Nephron progenitor cell (in vitro differentiated cells): ENCODE results near the gene TPM2.

Experiments
- DNase-seq: peaks from one replicate; pipeline ENCODE4 v3.0.0; 2021
- H3K27ac Mint-ChIP-seq: 2 replicates; pipeline ENCODE4 v1.8.0; 2021; ENCODE audit warnings: mild to moderate bottlenecking, moderate library complexity, mixed read lengths
- H3K27me3 Mint-ChIP-seq: 2 replicates; pipeline ENCODE4 v1.8.0; 2021; ENCODE audit warnings: mild to moderate bottlenecking, low read depth, mixed read lengths; ENCODE audit not compliant: poor library complexity
- H3K36me3 Mint-ChIP-seq: 2 replicates; pipeline ENCODE4 v1.8.0; 2021; ENCODE audit warnings: low read depth, mixed read lengths
- H3K4me1 Mint-ChIP-seq: 2 replicates; pipeline ENCODE4 v1.8.0; 2021; ENCODE audit warnings: mixed read lengths
- H3K4me3 Mint-ChIP-seq: 2 replicates; pipeline ENCODE4 v1.8.0; 2021; ENCODE audit warnings: mild to moderate bottlenecking, moderate library complexity, mixed read lengths
- H3K9me3 Mint-ChIP-seq: 2 replicates; pipeline ENCODE4 v1.8.0; 2021; ENCODE audit warnings: mild to moderate bottlenecking, moderate library complexity, mixed read lengths
- CTCF ChIP-seq: fragments of 200-600 bp; sonication (generic); IDR thresholded peaks from 2 replicates; pipeline ENCODE4 v1.5.0; 2021; ENCODE audit warnings: antibody characterized with exemption

TPM2 gene

GRCh38 chr9:35635730-35636129, 54.0 kb downstream of the TPM2 start:
- peaks cover 30% of the 10 kb centered on the region for H3K4me1 Mint-ChIP-seq
- no peak for DNase-seq
- H3K36me3 Mint-ChIP-seq = peaks cover 21% of the 10 kb centered on the region
- peaks cover 19% of the 10 kb centered on the region for H3K27me3 Mint-ChIP-seq
- H3K9me3 Mint-ChIP-seq = peaks cover 22% of the 10 kb centered on the region
- H3K4me3 Mint-ChIP-seq = no peak overlapping the region
- peak overlapping the region; percentile 37 for H3K27ac Mint-ChIP-seq
- TF ChIP-seq CTCF = no peak
